NCI-H1417 treated with DMSO at 0.1 percent for 48 hours (cell line): Measurements from ENCODE around the gene PPM1N.

ENCODE experiments used
- DNase-seq: peaks from one replicate; lab custom pipeline; 2025; lab: John Stamatoyannopoulos, UW

Gene PPM1N

DNA sequence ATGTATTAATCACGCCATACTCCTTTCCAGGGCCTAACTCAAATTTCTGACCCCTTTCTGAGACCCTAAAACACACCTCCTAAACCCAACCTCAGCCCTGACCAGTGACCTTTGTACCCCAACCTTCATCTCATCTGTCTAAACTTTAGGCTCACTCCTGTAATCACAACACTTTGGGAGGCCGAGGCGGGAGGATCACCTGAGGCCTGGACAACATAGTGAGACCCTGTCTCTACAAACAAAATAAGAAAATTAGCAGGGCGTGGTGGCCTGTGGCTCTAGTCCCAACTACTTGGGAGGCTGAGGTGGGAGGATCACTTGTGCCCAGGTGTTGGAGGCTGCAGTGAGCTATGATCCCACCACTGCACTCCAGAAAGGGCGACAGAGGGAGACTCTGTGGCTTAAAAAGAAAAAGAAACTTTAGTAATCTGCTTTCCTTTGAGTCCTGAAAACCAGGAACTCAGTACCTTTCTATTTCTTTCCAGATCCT is 6.1 kb upstream of the PPM1N start:
- DNase-seq, result no peak

DNA sequence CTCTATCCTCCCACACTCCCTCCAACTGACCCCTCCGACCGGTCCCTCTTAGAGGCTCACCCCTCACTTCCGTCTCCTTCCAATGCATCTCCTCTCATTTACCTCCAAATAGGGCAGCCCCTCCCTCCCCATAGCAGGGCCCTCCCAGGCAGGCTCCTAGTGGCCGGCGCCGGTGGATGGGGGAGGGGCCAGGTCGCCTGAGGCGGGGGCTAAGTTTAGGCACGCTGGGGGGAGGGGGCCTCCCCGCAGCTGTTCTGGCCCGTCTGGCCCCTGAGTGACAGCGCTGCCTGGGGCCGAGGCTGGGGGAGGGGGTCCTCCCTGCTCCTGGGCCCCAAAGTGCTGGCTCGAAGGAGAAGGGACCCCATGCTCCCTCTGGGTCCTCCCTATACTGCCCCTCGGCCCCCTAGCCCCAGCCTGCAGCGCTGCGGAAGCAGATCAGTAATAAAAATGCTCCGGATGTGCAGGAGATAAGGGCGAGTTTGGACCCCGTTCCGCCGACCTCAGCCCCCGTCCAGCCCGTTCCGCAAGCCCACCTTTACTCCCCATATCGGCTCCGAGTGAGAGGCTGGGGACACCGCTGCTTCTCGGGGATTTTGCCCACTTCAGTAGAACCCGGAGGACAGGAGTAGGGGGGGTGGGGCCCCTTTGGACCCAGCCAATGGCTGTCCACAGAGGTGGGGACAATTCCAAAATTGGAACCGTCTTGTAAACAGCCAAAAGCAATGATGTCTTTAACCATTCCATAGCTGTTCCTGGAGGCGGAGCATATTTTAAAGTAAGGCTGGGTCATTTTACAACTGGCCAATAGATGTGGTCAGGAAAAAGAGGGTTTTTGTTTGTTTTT is 5.4 kb upstream of the PPM1N start:
- no peak for DNase-seq

DNA sequence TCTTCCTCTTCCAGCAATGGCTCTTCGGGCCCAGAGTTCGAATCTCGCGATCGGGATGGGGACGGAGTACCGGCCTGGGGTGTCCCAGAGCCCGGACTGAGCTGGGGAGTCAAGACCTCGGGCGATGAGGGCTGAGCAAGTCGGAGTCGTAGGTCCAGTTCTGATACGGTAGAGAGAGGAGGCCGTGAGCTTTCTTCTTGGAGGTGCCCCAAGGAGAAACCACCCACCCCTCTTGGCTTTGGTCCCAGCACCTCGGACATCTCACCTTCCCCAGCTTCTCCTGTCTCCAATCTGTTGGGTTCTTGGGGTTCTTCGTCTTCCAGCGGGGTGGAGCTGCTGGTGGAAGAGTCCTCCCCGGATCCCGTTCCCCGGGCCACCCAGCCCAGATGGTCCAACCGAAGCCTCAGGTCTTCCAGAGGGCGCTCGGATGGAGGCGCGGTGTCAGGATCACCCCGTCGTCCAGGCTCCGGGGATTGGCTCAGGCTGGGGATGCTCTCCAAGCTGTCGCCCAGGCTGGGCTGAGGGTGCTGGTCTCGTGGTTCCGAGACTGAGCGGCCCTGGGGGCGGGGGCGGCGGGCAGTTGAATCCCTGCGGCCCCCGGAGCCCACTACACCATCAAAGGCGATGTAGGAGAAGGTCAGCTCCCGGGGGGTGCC is 3.9 kb upstream of the PPM1N start:
- DNase-seq, result no peak

DNA sequence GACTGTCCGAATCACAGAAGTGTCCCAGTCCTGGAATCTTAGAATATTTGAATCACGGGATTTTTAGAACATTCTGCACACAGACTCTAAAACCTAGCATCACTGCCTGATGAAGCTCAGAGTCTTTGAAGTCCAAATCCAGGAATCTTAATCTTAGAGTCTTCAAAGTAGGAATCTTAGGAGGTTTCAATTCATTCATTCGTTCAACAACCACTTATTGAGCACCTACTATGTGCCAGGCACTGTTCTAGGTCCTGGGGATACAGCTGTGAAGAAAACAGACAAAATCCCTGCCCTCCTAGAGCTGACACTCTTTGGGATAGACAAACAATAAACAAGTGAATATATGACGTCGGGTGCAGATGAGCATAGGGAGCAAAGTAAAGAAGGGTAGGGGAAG is 3.1 kb upstream of the PPM1N start:
- no peak for DNase-seq

DNA sequence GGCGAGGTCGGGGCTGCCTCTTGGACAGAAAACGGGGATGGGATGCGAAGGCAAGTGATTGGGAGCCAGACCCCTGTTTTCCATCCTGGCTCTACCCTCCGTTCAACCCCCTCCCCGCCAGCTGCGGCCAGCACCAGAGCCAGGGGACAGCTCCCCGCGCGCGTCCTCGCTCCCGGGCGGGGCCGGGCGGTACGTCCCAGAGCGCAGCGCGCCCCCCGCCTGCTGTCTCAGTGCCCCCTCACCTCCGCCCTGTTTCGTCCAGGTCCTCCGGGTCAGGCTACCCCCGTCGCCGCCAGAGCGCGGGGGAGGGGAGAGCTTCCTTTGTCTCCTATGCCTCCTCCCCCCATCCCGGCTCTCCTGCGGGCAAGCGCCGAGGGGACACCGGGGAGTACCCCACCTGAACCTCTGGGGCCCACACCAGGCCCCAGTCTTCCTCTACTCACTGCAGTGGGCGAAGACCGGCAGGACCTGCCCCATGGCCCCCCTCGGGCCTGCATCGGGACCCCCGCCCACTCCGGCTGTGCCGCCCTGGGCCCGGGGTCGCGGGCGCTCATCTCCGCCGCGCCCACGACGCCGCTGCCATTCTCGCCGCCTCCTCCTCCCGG is 1.8 kb upstream of the PPM1N start:
- no peak for DNase-seq

DNA sequence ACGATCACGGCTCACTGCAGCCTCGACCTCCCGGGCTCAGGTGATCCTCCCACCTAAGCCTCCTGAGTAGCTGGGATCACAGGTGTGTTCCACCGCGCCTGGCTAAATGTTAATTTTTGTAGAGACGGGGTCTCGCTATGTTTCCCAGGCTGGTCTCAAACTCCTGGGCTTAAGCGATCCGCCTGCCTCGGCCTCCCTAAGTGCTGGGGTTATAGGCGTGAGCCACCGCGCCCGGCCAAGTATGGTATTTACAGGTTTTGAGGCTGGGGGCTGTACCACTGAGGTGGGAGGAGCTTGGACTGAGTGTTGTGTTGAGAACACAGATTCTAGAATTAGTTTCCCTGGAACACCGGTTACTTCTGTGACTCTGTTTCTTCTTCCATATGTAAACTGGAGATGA is 452 bp upstream of the PPM1N start:
- no peak for DNase-seq

DNA sequence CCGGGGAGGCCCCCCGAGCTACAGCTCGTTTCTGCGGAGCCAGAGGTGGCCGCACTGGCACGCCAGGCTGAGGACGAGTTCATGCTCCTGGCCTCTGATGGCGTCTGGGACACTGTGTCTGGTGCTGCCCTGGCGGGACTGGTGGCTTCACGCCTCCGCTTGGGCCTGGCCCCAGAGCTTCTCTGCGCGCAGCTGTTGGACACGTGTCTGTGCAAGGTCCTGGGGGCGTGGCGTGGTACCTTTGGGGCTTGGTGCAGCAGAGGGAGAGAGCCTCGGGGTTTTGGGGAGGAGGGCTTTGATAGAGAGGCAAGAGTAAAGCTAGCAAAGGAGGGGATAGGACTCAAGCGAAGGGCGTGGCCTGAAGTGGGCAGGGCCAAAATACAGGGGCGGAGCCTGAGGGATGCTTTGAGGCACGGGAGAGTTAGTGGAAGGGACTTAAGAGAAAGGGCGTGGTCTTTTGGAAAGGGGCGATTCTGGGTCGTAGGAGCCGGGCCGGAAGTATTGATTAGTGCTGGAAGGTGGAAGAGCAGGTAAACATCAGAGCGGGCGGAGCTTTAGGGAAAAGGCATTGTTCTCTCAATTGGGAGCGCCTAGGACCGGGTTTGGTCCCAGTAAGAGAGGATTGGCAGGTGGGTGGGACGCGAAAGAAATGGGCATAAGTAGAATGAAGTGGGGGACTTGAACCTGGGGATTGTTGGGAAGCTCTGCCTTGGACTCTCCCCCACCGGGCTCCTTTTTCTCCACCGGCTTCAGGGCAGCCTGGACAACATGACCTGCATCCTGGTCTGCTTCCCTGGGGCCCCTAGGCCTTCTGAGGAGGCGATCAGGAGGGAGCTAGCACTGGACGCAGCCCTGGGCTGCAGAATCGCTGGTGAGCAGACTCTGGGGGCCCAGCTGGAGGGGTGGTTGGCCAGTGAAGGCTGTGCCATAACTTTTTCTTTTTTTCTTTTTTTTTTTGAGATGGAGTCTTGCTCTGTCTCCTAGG is 1.2 kb downstream of the PPM1N start:
- DNase-seq, result no peak

DNA sequence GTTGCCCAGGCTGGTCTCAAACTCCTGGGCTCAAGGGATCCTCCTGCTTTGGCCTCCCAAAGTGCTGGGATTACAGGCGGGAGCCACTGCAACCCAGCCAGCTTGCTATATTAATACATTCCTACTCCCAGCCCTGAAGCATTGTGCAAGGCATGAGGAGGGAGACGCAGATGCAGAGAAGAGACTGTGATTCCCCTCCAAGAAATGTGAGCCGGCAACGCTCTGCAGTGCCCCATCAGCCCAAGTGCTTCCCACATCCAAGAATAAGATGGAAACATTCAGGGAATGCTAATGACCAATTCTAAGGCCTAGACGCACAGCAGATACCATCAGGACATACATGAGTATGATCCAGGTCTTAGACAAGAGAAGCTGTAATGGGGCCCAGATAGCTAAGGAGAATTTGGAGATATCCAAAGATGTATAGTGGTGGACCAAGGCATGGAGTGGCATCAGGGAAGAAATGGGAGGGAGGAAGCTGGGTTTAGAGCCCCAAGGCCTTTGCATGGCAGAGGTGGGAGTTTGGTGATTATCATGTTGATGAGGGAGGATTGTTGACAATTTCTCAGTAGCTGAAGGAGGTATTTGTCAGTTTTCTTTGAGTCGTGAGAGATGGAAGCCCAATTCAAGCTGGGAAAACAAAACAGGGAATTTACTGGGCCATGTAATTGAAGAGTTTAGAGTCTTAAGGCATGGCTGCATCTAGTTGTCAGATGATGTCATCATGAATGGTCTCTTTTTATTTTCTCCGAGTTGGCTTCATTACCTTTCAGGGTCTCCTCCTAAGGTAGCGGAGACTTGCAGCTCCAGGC is 2.9 kb downstream of the PPM1N start:
- DNase-seq, result no peak

DNA sequence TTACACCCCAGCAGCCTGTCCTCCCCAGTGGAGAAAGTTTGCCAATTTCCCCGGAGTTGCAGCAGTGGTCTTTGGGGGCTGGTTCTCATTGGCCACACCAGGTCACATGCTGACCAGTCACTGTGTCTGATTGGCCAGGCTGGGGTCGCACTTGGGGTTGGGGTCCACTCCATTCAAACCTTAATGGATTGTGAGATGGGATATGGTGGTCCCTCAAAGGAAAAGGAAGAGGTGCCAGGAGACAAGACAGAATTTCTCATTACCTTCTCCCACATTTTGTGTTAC is 3.4 kb downstream of the PPM1N start:
- no peak for DNase-seq

DNA sequence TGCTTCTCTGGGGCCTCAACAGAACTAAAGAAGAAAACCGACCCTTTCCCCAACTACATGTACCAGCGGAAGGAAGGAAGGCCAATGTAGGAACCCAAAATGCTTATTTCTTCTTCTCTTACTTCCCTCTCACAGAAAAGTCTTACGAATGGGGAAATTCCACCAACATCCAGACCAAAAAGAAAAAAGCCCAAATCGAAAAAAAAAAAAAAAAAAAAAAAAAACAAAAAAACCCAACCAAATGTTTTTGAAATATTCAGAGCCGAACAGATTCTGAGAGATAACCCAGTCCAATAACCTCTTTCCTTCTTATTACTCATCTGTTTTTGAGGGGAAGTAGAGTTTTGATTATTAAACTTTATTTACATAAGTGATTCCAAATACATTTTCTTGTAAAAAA is 3.9 kb downstream of the PPM1N start:
- DNase-seq, result no peak

DNA sequence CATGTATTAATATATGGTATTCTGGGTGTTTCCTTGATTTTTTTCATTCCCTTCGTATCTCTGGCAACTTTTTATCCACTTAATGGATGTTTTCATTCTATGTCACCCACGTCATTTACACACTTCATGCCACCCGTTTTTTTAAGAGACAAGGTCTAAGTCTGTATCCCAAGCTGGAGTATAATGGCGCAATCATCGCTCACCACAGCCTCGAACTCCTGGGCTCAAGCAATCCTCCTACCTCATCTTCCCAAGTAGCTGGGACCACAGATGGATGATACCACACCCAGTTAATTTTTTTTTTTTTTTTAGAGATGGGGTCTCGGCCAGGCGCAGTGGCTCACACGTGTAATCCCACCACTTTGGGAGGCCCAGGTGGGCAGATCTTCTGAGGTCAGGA is 5.7 kb downstream of the PPM1N start:
- no peak for DNase-seq

DNA sequence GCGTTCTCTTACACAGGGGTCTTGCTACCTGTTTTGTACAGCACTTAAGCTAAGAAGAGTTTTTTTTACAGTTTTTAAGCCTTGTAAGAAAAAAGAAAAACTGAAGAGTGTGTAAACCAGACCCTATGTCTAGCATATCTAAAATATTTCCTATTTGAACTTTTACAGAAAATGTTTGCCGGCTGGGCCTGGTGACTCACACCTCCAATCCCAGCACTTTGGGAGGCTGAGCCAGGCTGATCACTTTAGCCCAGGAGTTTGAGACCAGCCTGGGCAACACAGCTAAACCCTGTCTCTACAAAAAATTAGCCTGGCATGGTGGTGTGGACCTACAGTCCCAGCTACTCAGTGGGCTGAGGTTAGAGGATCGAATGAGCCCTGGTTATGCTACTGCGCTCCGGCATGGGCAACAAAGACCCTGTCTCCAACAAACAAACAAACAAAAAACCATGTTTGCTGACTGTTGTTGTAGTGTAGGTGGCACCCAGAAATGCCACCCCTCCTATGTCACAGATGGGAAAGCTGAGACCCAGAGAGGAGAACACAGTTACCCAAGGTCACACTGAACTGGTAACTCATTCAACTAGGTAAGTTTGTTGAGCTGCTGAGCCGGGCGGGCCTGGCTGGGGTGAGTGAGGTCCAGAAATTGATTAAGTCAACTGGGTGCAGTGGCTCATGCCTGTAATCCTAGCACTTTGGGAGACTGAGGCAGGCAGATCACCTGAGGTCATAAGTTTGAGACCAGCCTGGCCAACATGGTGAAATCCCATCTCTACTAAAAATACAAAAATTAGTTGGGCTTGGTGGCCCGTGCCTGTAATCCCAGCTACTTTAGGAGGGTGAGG is 7.1 kb downstream of the PPM1N start:
- DNase-seq, result no peak

DNA sequence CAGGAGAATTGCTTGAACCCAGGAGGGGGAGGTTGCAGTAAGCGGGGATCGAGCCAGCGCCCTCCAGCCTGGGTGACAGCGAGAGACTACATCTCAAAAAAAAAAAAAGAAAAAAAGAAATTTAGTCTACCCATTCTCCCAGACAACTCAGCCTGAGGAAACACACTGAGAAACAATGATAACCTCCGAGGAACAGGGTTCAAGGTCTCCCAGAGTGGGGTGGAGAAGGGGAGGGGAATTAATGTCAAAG is 7.7 kb downstream of the PPM1N start:
- DNase-seq, result no peak

DNA sequence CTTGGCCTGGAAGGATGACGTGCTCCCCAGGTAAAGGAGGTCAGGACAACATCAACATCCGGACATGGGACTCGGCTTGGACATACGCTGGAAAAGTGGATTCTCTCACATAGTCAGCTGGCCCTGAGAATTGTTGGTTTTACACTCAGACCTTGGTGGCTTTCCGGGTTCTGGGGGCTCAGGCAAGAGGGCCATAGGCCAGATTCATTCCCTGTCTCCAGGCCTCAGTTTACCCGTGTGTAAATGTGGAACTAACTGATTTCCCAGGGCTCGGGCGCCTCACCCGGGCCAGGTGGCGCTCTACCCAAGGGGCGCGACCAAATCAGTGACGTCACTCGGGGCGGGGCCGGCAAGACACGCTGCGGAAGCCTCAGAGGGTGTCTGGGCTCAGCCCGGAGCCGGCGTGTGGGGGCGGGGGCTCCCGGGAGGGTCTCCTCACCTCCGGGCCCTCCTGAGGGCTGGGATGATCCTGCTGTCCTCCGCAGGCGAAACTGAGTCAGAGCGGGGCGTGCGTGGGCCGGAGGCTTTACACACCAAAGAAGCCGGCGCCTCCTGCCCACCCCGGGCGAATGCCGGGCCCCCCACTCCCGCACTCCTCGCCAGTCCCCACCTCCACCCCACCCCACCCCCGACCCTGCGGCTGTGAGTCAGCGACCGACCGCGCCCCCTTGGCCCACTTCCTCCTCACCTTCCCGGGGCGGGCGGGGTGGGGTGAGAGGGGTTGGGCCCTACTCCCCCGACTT is 8.2 kb downstream of the PPM1N start:
- peak; percentile 28 for DNase-seq

DNA sequence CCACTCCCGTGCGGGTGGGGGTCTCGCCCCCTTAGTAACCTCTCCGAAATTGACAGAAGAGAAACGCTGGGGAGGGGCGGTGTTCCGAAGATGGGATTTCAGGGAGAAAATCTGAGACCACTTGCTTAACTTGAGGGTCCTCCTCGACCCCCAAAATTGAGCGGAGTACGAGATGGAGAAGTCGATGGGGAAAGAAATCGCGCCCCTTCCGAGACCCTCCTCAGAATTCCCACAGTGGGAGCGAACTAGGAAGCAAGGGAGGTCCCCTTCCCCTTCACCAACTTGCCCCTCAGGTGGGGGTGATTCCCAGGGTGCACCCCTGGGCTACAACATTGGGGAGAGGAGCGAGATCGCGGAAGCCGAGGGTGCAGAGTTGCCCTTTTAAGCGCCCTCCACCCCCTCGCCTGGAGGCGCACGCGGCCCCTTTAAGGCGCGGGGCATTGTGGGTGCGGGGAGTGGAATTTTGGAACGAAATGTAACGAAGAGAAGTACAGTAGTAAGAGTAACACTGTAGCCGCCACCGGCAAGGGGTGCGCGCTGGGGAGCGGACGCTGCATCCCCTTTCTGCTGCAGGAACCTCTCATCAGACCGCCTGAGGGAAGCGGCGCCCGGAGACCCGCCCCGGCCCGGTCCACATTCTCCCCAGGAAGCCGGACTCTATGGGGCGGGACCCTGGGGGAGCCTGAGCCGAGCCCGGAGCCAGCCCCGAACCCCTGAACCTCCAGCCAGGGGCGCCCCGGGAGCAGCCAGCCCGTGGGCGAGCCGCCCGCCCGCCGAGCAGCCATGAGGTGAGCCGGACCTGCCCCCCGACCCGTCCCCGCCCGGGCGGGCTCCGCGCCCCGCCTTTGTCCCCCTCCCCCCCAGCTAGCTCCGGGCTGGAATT is 9.0 kb downstream of the PPM1N start, which contains the start of gene VASP:
VASP (plus strand) TSS at position 491 of the 883 bp plus-strand sequence; CDS start at position 784, 293 bp downstream.
- no peak for DNase-seq

DNA sequence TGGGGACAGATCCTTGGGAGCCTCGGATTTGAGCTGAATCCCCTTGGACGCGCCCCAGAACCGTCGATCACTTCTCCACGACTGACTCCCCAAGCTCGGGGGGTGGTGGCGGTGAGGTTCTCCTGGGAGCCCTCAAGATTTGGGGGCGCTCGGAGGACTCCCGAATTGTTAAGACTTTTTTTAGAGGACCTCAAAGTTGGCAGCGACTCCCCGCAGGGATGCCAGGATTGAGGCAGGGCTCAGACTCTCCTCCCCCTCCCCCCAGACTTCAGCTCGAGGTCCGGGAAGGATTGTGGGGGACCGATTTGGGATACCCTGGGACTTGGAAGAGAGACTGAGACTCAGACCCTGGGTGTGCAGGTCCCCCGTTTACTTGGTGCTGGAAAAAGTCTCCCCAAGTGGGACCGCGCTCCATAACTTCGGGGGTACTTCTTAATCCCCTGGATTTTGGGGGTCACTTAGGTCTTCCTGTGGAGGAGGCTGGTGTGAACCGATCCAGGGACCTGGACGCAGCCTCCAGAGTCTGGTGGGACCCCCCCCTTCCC is 9.7 kb downstream of the PPM1N start:
- DNase-seq, result no peak

DNA sequence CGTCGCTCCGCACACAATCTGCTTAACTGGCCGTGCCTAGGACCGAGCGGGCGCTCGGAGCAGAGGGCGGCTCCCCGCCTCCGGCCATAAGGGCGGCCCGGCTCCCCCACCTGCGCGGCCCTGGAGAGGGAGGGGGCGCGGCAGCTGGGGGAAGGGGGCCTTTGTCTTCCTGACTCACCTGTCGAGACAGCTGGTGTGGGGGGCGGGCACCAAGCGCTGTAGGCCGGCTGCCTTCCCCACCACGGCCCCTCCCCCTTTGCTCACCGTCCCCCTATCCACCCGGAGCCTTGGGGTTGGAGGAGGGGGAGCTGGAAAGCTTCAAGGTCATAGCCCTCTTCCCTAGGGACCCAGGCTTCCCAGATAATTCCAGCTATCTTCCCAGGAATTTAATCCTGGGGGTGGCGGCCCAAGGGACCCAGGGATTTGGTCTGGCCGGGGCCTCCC is 10.2 kb downstream of the PPM1N start:
- DNase-seq, result no peak
